Spleen (tissue), 7 donors: ENCODE data around the gene FGF14.

Experiments used
- POLR2A ChIP-seq, 3 donors: fragments of 450-650 bp; IDR thresholded peaks; one replicate each; pipeline ENCODE4 v1.5.1; 2017; ENCODE audit warnings: antibody characterized with exemption in 3 of 3, mild to moderate bottlenecking in 1 of 3
- TF ChIP-seq, protein P1 (sequence below), 11 experiments: fragments of 200-600 bp in 7 of 11; fragments of 450-650 bp in 4 of 11; sonication (generic) in 4 of 11; IDR thresholded peaks in 8 of 11; conservative IDR thresholded peaks in 3 of 11; 1 replicate in 7 of 11; 2 replicates in 4 of 11; pipeline versions ENCODE4 v1.4.0 to v1.8.0; 2016 to 2021; ENCODE audit warnings: antibody characterized with exemption in 11 of 11, inconsistent platforms in 4 of 11, mild to moderate bottlenecking in 1 of 11
- donor health status: DM: no; HTN: no; CAD: no; lungs with moderate emphysema.
- donor health status: DM: no; HTN: no; CAD: no.
- donor health status: DM: no; HTN: no; CAD: no.

DNA sequence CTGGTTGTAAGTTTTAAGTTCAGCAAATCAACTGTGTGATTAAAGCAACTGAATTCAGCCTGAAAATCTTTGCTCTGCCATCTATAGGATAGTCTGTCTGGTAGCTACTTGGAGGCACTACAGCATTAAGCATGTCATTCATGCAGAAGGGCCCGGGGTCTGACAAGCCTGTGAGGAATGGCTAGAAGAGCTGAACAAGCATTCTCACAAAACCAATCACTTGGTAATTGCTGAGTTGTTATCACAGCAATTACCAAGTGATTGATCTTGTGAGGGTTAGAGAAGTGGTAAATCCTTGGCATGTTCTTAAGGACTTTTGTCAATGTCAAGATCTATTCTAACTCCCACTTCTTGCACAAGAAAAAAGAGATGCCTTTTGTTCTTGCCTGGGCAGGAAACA, 356.1 kb downstream of the FGF14 start:
- TF ChIP-seq, protein P1, sequence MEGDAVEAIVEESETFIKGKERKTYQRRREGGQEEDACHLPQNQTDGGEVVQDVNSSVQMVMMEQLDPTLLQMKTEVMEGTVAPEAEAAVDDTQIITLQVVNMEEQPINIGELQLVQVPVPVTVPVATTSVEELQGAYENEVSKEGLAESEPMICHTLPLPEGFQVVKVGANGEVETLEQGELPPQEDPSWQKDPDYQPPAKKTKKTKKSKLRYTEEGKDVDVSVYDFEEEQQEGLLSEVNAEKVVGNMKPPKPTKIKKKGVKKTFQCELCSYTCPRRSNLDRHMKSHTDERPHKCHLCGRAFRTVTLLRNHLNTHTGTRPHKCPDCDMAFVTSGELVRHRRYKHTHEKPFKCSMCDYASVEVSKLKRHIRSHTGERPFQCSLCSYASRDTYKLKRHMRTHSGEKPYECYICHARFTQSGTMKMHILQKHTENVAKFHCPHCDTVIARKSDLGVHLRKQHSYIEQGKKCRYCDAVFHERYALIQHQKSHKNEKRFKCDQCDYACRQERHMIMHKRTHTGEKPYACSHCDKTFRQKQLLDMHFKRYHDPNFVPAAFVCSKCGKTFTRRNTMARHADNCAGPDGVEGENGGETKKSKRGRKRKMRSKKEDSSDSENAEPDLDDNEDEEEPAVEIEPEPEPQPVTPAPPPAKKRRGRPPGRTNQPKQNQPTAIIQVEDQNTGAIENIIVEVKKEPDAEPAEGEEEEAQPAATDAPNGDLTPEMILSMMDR (IDR thresholded peaks at IDR 0.05 in 8 of 11, conservative IDR thresholded peaks at IDR 0.05 in 3 of 11), result no peak
- no peak for TF ChIP-seq POLR2A (IDR thresholded peaks at IDR 0.05)
